ENCODE data around the gene C12orf43.

GRCh38 chr12:121009741-121010140 lies 6.5 kb downstream of the C12orf43 start:
- TF ChIP-seq, protein P1, sequence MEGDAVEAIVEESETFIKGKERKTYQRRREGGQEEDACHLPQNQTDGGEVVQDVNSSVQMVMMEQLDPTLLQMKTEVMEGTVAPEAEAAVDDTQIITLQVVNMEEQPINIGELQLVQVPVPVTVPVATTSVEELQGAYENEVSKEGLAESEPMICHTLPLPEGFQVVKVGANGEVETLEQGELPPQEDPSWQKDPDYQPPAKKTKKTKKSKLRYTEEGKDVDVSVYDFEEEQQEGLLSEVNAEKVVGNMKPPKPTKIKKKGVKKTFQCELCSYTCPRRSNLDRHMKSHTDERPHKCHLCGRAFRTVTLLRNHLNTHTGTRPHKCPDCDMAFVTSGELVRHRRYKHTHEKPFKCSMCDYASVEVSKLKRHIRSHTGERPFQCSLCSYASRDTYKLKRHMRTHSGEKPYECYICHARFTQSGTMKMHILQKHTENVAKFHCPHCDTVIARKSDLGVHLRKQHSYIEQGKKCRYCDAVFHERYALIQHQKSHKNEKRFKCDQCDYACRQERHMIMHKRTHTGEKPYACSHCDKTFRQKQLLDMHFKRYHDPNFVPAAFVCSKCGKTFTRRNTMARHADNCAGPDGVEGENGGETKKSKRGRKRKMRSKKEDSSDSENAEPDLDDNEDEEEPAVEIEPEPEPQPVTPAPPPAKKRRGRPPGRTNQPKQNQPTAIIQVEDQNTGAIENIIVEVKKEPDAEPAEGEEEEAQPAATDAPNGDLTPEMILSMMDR (IDR thresholded peaks at IDR 0.05): peak in 3 of 4 experiments; percentile 23 to 36 (median 31)
- TF ChIP-seq POLR2A (IDR thresholded peaks at IDR 0.05) (no peak), POLR2AphosphoS5 (IDR thresholded peaks at IDR 0.05) (no peak), EP300 (IDR thresholded peaks at IDR 0.05) (no peak)
